OCI-LY3 (cell line): ENCODE results near the gene SPDEF.

Source experiments
- CTCF ChIP-seq: fragments of 200-600, 300-600 bp; sonication (generic); IDR thresholded peaks from 2 replicates; pipeline ENCODE4 v1.5.1; 2014; ENCODE audit warnings: antibody characterized with exemption, low read length, low read depth
- EZH2phosphoT487 ChIP-seq: fragments of 200-600 bp; shearing (Covaris generic); IDR thresholded peaks from 2 replicates; pipeline ENCODE4 v1.6.1; 2018; ENCODE audit warnings: antibody characterized with exemption, mixed run types, low read depth

- TF ChIP-seq CTCF (no peak), EZH2phosphoT487 (no peak)
These were observed 45.6 kb upstream of the SPDEF start for GRCh38 chr6:34601706-34602105.
